ENCODE results near the gene NEGR1. TPM values are rescaled to one million over a fixed set of nuclear protein-coding genes. Genes with fewer than 3 reads are reported as not detected.
A peak's percentile ranks its signal among the peaks of the same experiment; 100 is the strongest.

NEGR1 gene
- total RNA-seq, 1 donor from 2014 or later: 0.26 TPM

DNA sequence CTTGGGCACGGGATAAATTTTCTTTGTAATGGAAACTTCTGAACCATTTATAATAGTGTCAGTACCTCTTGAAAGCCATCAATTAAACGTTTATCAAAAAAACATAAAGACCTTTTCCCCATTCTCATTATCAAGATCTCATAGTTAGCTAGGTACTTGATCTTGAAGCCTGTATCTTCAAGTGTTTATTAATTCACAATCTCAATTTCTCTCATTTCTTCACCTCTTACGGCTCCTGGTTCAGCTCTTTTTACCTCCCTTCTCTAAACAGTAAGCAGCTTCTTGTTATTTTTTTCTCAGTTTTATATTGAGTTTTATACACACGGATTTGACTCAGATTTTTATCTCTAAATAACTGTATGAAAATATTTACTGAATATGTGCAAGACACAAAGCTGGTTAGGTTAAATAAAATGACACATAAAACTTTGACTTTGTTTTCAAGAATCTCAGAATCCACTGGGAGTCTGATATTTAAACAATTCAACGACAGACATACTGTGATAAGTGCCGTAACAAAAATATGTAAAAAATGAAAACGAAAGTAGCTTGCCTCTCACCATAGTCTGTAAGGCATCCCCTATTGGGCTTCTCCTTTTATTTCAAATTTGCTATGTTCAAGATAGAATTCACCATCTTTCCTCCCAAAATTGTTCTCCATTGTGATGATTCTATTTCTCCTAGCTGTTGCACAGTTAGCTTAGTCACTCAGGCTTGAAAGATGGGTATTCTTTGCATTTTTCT is 789.9 kb downstream of the NEGR1 start:
- H3K36me3 ChIP-seq (ENCODE audit: control insufficient read depth, insufficient read depth, low read length): no peaks in the 10 kb centered on the region
- H3K4me3 ChIP-seq (ENCODE audit: low read depth, low read length): no peak overlapping the region
- no peaks in the 10 kb centered on the region for H3K27me3 ChIP-seq (ENCODE audit: control insufficient read depth, insufficient read depth, low read length)
- TF ChIP-seq, protein P1, sequence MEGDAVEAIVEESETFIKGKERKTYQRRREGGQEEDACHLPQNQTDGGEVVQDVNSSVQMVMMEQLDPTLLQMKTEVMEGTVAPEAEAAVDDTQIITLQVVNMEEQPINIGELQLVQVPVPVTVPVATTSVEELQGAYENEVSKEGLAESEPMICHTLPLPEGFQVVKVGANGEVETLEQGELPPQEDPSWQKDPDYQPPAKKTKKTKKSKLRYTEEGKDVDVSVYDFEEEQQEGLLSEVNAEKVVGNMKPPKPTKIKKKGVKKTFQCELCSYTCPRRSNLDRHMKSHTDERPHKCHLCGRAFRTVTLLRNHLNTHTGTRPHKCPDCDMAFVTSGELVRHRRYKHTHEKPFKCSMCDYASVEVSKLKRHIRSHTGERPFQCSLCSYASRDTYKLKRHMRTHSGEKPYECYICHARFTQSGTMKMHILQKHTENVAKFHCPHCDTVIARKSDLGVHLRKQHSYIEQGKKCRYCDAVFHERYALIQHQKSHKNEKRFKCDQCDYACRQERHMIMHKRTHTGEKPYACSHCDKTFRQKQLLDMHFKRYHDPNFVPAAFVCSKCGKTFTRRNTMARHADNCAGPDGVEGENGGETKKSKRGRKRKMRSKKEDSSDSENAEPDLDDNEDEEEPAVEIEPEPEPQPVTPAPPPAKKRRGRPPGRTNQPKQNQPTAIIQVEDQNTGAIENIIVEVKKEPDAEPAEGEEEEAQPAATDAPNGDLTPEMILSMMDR (IDR thresholded peaks at IDR 0.05; ENCODE audit: insufficient read depth, low read length, severe bottlenecking): no peak
- FAIRE-seq (no peak), DNase-seq (ENCODE audit: low read depth) (no peak)

DNA sequence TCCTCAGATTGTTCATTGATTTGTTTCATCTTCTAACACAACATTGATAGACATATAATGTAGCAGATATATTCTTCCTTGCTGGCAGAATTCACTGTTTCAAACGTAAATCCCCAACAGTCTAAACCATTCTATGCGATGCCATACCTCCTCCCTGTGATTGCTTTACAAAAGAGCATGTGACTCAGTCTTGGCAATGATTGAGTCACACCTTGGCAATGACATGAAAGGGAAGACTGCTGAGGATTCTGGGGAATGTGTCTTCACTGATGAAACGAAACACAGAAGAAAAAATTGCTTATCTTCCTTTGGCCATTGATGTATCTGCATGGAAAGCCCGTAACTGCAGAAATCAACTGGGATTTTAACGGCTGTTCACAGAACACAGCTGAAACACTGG is 791.9 kb downstream of the NEGR1 start:
- FAIRE-seq: peak; percentile 62

DNA sequence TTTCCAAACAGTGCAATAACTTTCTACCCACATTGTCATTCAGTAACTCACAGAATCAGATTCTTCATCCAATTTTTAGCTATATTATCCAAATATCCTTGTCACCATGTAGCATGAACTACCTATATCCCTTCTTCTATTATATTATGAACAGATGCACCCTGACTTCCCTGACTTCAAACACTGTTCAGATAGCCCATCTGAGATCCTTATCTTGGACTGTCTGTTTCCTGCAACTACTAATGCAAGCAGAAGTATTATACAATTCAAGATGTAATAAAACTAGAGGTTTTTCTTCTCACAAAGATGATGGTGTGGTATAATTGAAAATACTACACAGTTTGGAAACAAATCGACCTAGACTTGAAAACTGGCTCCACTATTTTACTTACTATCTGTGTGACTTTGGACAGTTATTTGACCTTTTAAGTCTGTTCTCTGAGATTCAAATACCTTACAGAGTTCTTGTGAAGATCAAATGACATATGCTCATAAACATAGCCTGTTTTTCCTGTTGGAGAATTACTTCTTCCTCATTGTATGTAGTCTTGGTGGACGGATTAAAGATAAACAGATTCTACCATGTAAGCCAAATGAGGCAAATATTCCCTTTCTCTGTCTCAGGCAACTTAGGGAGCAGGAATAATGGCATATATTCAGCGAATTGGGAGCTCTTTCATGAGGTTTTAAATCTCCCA is 793.6 kb downstream of the NEGR1 start:
- FAIRE-seq: no peak
- no peak overlapping the region for H3K4me3 ChIP-seq (ENCODE audit: low read depth, low read length)
- no peaks in the 10 kb centered on the region for H3K36me3 ChIP-seq (ENCODE audit: control insufficient read depth, insufficient read depth, low read length)
- TF ChIP-seq, protein P1 (IDR thresholded peaks at IDR 0.05; ENCODE audit: insufficient read depth, low read length, severe bottlenecking): no peak
- no peaks in the 10 kb centered on the region for H3K27me3 ChIP-seq (ENCODE audit: control insufficient read depth, insufficient read depth, low read length)
- DNase-seq (ENCODE audit: low read depth): no peak

More for the DNA sequence above, 791.9 kb downstream of the NEGR1 start:
- TF ChIP-seq, protein P1 (IDR thresholded peaks at IDR 0.05; ENCODE audit: insufficient read depth, low read length, severe bottlenecking): no peak
- Histone ChIP-seq H3K4me3 (ENCODE audit: low read depth, low read length) (no peak overlapping the region), H3K36me3 (ENCODE audit: control insufficient read depth, insufficient read depth, low read length) (no peaks in the 10 kb centered on the region), H3K27me3 (ENCODE audit: control insufficient read depth, insufficient read depth, low read length) (no peaks in the 10 kb centered on the region)
- peak; percentile 80 for DNase-seq (ENCODE audit: low read depth)

DNA sequence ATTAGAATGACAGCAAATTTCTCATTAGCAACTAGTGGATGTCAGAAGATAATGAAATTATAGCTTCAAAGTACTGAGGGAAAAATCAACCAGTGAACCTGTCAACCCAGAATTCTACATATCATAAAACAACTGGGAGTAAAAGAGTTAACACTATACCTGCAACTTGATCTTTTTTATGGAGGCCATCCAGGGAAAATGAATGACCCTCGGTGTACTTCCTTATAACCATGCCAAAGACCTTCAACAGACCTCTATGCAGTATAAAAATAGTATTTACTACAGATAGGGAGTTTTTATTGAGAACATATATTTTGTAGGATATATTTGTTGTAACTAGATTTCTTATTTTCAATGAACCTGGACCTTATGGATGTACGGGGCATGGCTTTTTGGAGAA is 809.0 kb downstream of the NEGR1 start:
- TF ChIP-seq, protein P1 (IDR thresholded peaks at IDR 0.05; ENCODE audit: insufficient read depth, low read length, severe bottlenecking): no peak

DNA sequence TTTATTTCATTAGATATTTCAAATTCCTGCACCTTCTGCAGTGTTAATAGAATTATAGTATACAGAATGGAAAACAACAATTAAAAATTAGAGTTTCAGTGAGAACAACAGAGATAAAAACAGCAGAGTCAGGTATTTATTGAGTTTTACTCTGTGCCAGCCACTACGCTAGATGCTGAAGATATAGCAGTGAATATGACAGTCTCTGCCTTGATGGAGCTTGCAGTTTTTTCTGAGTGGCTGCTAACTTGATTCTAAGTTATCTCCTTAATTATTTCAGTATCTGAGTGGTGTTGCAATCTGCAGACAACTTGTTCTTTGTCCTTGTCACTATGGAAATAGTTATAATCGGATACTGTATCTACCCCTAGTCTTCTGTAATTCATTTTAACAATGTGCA is 817.2 kb downstream of the NEGR1 start:
- FAIRE-seq (no peak), DNase-seq (ENCODE audit: low read depth) (no peak)
- Histone ChIP-seq H3K36me3 (ENCODE audit: control insufficient read depth, insufficient read depth, low read length) (no peaks in the 10 kb centered on the region), H3K4me3 (ENCODE audit: low read depth, low read length) (no peak overlapping the region), H3K27me3 (ENCODE audit: control insufficient read depth, insufficient read depth, low read length) (no peaks in the 10 kb centered on the region)
- TF ChIP-seq, protein P1 (IDR thresholded peaks at IDR 0.05; ENCODE audit: insufficient read depth, low read length, severe bottlenecking): no peak

More for the DNA sequence above, 809.0 kb downstream of the NEGR1 start:
- no peak overlapping the region for H3K4me3 ChIP-seq (ENCODE audit: low read depth, low read length)
- no peak for DNase-seq (ENCODE audit: low read depth)
- no peaks in the 10 kb centered on the region for H3K27me3 ChIP-seq (ENCODE audit: control insufficient read depth, insufficient read depth, low read length)
- FAIRE-seq: no peak
- H3K36me3 ChIP-seq (ENCODE audit: control insufficient read depth, insufficient read depth, low read length): no peaks in the 10 kb centered on the region
